ENCODE measurements around the gene HOXB5.

Gene HOXB5

DNA sequence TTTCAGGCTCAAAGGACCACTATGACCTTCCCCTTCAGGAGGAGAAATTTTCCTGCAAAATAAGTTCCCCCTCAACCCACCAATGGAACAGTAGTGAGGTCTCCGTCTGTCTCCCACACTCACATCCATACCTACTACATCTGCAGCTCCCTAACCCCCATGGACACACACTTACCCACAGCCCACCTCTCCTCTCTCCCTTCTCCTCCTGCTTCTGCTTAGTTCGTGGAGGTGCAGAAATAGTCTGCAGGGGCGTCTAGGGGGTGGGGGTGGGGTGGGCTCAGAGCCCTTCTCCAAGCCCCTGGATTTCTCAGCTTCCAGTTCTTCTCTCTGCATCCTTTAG lies 24.4 kb downstream of the HOXB5 start:
- Mint-ChIP-seq H3K4me1 (peaks cover 16% of the 10 kb centered on the region), H3K4me3 (no peak overlapping the region), H3K36me3 (no peaks in the 10 kb centered on the region), H3K27me3 (peaks cover 6% of the 10 kb centered on the region), H3K27ac (no peak overlapping the region), H3K9me3 (no peaks in the 10 kb centered on the region)

- Mint-ChIP-seq H3K27me3 (peaks cover 6% of the 10 kb centered on the region), H3K36me3 (no peaks in the 10 kb centered on the region), H3K9me3 (no peaks in the 10 kb centered on the region), H3K4me3 (peak overlapping the region; percentile 15), H3K27ac (no peak overlapping the region), H3K4me1 (peaks cover 15% of the 10 kb centered on the region)
Measured at GRCh38 chr17:48568499-48569239, 24.9 kb downstream of the HOXB5 start.

DNA sequence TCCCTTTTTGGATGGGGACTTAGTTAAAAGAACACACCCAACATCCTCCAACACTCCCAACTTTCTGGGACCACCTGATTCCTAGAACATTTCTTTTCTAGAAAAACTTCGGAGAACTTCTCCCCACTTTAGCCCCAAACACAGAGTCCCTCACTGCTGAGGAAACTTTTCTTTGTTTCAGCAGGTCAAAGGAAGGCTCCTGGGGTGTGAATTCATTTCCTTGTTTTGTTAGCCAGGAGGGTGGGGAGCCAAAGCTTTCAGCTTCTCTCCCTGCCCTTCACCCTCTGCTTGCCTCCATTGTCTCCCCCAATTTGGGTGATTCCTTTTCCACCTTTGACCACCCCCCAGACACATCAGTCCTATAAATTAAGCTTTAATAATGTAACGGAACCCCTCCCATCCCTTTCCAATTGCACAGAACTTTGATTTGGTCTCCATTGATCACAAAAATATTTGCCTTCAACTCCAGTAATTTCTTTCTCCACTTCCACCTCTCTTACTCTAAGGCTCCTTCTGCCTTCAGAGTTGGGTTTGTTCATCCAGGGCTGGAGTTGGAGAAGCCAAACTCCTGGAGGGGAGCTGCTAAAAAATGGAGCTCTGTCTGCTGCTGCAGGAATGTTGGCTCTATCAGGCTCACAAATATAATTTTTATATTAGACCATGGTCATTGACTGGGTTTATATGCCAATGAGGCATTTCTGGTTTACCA lies 25.8 kb downstream of the HOXB5 start:
- Mint-ChIP-seq H3K36me3 (no peaks in the 10 kb centered on the region), H3K27ac (no peak overlapping the region), H3K27me3 (peaks cover 6% of the 10 kb centered on the region), H3K4me3 (no peak overlapping the region), H3K4me1 (peaks cover 9% of the 10 kb centered on the region), H3K9me3 (no peaks in the 10 kb centered on the region)

GRCh38 chr17:48567209-48567608 lies 26.4 kb downstream of the HOXB5 start:
- peaks cover 6% of the 10 kb centered on the region for H3K27me3 Mint-ChIP-seq
- peaks cover 13% of the 10 kb centered on the region for H3K4me1 Mint-ChIP-seq
- H3K4me3 Mint-ChIP-seq = no peak overlapping the region
- no peaks in the 10 kb centered on the region for H3K36me3 Mint-ChIP-seq
- H3K27ac Mint-ChIP-seq = no peak overlapping the region
- no peaks in the 10 kb centered on the region for H3K9me3 Mint-ChIP-seq

DNA sequence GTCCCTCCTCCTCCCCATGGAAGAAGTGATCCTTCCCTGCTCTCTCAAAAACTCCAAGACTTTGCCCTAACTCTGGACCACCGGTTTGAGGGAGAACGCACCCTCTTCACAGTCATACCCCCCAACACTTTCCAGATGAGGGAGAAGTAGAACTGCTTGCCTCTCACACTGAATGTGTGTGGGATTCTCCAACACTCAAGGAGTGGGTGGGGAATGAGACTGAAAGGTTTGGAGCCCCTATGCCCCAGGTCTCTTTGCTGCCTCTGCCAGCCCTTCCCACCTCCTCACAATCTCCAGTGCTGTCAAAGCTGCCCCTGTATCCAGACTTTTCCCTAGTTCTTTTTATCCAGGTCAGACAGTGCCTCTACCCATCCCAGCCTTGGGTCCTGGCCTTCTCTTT lies 26.9 kb downstream of the HOXB5 start:
- Mint-ChIP-seq H3K27ac (no peak overlapping the region), H3K9me3 (no peaks in the 10 kb centered on the region), H3K4me3 (no peak overlapping the region), H3K4me1 (peaks cover 18% of the 10 kb centered on the region), H3K36me3 (no peaks in the 10 kb centered on the region), H3K27me3 (peaks cover 6% of the 10 kb centered on the region)

DNA sequence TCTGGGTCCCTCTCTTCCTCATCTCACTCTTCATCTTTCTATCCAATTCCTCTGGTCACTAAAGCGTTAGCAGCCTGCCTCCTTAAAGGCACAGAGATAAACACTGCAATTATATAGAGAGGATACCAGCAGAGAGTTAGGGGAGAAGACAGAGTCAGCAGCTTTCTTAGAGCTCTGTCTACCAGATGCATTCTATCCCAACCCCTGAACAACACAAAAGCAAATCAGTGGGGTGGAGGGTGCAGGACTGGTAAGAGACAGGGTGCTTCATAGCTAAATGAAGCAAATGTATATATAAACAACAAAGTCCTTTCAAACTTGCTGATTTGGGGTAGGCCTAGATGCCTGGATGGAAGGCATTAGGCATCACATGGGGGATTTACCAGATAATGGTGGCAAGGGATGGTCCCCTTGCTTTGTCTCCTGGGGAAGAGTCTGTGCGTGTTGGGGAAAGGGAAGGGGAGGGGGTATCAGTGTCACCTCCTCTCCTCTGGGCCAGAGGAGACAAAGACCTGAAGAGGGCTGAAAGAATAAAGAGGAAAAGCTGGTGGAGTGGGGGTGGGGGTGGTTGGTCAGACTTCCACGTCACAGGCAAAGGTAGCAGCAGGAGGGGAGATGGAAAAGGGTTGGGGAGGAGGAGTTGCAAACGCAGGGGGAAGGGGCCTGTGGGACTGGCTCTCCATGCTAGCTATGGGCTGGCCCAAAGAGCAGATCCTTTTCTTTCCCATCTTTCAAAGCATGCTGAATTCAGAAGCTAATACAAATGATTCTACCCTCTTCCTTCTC lies 27.5 kb downstream of the HOXB5 start:
- Mint-ChIP-seq H3K9me3 (no peaks in the 10 kb centered on the region), H3K27me3 (peaks cover 6% of the 10 kb centered on the region), H3K4me1 (peaks cover 24% of the 10 kb centered on the region), H3K4me3 (no peak overlapping the region), H3K36me3 (peaks cover 2% of the 10 kb centered on the region), H3K27ac (no peak overlapping the region)

DNA sequence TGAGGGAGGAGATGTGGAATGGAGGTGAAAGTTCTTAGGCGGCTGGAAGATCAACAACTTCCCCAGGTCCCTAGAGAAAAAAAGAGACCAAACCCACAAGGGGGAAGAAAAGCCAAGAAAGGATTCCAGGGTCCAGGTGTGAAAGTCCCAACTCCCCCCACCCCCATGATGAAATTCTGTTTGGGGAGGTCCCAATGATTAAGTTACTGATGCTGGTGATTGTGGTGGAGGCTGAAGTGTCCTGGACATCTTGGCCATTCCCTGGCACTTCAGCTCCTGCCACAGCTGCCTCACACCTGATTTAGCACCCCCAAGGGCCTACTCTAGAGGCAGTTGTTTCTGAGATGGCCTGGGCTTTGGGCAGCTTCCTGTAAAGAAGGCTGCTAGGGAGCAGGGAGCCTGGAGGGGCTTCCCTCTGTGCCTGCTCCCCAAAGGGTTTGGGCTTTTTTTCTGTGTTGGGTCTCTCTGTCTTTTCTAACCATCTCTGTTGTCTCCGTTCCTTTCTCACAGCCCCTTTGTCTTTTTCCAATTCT lies 28.5 kb downstream of the HOXB5 start:
- Mint-ChIP-seq H3K36me3 (peaks cover 3% of the 10 kb centered on the region), H3K9me3 (no peaks in the 10 kb centered on the region), H3K27ac (peak overlapping the region; percentile 75), H3K4me1 (peaks cover 24% of the 10 kb centered on the region), H3K4me3 (no peak overlapping the region), H3K27me3 (peaks cover 6% of the 10 kb centered on the region)

GRCh38 chr17:48564188-48565021 lies 29.2 kb downstream of the HOXB5 start:
- Mint-ChIP-seq H3K27me3 (peaks cover 6% of the 10 kb centered on the region), H3K36me3 (peaks cover 3% of the 10 kb centered on the region), H3K4me1 (peaks cover 24% of the 10 kb centered on the region), H3K27ac (peak overlapping the region; percentile 75), H3K4me3 (no peak overlapping the region), H3K9me3 (no peaks in the 10 kb centered on the region)

DNA sequence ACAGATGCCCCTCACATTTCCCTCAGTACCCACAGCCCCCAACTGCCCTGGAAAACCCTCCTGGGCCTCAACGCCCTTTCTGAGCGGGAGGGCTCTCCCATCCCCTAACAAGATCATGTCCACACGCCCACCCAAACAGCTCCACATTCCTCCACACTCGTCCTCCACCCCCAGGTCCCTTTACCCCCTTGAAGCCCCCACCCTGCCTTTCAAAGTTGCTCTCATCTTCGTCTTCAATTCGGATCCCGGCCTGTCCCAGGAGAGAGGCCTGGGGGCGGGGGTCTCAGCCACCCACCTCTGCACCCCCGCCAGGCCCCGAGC lies 29.8 kb downstream of the HOXB5 start:
- Mint-ChIP-seq H3K27me3 (peaks cover 4% of the 10 kb centered on the region), H3K36me3 (peaks cover 3% of the 10 kb centered on the region), H3K4me1 (peaks cover 21% of the 10 kb centered on the region), H3K4me3 (no peak overlapping the region), H3K9me3 (no peaks in the 10 kb centered on the region), H3K27ac (no peak overlapping the region)

GRCh38 chr17:48563385-48563838 lies 30.2 kb downstream of the HOXB5 start:
- Mint-ChIP-seq H3K27ac (no peak overlapping the region), H3K9me3 (no peaks in the 10 kb centered on the region), H3K36me3 (peaks cover 3% of the 10 kb centered on the region), H3K4me1 (peaks cover 17% of the 10 kb centered on the region), H3K27me3 (peaks cover 2% of the 10 kb centered on the region), H3K4me3 (no peak overlapping the region)

DNA sequence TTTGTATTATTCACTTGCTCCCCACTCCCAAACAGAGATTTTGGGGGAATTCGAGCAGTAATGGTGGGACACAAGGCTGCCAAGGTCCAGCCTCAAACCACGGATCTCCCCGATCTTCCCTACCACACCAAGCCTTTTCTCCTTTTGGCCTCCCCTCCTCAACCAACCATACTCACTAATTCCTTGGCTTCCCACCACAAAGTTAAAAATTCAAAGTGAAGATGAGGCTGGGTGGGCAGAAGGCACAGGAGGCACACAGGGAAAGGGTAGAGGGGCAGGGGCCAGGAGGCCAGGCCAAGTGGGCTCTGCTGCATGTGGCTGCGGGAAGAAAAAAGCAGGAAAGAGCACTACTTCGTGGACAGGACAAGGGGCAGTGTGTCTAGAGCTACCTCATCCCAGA lies 30.6 kb downstream of the HOXB5 start:
- Mint-ChIP-seq H3K4me3 (no peak overlapping the region), H3K27me3 (no peaks in the 10 kb centered on the region), H3K9me3 (no peaks in the 10 kb centered on the region), H3K27ac (no peak overlapping the region), H3K4me1 (peaks cover 15% of the 10 kb centered on the region), H3K36me3 (peaks cover 3% of the 10 kb centered on the region)

- Mint-ChIP-seq H3K27ac (no peak overlapping the region), H3K9me3 (no peaks in the 10 kb centered on the region), H3K36me3 (peaks cover 3% of the 10 kb centered on the region), H3K4me3 (no peak overlapping the region), H3K27me3 (no peaks in the 10 kb centered on the region), H3K4me1 (peaks cover 15% of the 10 kb centered on the region)
Measured at GRCh38 chr17:48561884-48562810, 31.4 kb downstream of the HOXB5 start.

- H3K27ac Mint-ChIP-seq = peak overlapping the region; percentile 41
- H3K27me3 Mint-ChIP-seq = peaks cover under 1% of the 10 kb centered on the region
- H3K9me3 Mint-ChIP-seq = no peaks in the 10 kb centered on the region
- peaks cover 3% of the 10 kb centered on the region for H3K36me3 Mint-ChIP-seq
- peaks cover 29% of the 10 kb centered on the region for H3K4me1 Mint-ChIP-seq
- H3K4me3 Mint-ChIP-seq = no peak overlapping the region
Measured at GRCh38 chr17:48559840-48560817, 33.5 kb downstream of the HOXB5 start.
